ENCODE data around the gene PAFAH2.

The PAFAH2 gene

DNA sequence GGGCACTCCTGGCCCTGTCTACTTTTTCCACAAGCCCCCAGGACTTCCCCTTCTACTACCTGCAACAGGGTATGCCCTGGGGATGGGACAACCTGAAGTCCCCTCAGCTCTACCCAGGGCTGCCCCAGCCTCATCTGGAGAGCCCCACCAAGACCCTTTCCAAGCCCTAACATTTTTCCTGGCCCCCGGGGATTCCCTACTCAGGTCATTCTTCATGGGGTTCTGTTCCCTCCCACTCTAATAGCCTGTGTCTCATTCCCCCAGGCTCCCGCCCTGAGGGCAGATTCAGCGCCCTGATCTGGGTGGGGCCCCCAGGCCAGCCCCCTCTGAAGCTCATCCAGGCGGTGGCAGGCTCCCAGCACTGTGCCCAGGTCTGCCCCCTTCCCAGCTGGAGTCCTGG lies 33.3 kb upstream of the PAFAH2 start:
- DNase-seq = no peak

DNA sequence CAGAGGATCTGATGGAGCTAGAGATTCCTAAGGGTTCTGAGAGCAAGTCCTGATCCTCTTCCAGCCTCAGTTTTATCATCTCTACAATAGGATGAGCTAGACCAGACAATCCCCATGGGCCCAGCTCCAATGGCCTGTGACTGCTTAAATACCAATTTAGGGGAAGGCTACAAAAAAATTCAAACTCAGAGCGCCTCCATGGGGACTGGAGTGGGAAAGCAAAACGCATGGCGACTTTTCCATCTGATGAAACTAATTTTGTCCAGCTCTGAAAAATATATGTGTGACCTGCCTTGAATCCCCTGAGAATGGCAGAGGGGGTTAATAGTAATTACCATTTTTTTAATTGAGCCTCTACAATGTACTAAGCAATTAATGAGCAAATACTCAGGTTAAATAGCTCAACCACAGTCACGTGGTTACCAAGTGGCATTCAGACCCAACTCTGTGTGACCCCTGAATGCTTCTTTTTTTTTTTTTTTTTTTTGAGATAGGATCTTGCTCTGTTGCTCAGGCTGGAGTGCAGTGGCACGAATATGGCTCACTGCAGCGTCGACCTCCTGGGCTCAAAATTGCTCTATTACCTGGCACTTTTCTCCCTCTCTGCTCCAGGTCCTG lies 32.1 kb upstream of the PAFAH2 start:
- no peak for DNase-seq

DNA sequence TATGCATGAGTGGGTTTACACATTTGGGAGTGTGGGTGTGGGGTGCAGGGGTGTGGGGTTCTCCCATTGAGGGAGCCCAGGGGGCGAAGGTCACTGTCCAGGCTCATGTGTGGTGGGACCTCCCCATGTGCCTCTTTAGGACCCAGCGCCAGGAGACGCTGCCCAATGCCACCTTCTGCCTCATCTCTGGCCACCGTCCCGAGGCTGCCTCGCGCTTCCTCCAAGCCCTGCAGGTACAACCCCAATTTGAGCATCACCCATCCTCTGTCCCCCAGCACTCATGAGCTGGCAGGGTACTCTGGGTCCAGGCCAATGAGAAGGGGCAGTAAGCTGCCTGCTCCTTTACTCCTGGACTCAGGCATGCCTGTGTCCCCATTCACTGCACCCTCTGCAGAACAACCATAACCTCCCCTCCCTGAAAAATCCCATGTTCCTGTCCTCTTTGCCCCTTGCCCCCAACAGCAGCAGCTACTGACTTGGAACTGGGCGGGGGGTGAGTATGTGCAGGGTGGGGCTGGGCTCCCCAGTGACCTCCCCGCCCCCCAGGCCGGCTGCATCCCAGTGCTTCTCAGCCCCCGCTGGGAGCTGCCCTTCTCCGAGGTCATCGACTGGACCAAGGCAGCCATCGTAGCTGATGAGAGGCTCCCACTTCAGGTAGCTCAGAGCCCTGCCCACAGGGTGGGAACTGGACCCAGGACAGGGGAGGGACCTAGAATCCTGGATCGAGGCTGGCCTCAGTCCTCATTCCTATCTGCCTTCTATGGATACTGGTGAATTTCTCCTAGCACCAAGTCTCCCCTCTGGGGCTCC lies 31.4 kb upstream of the PAFAH2 start:
- DNase-seq = no peak

DNA sequence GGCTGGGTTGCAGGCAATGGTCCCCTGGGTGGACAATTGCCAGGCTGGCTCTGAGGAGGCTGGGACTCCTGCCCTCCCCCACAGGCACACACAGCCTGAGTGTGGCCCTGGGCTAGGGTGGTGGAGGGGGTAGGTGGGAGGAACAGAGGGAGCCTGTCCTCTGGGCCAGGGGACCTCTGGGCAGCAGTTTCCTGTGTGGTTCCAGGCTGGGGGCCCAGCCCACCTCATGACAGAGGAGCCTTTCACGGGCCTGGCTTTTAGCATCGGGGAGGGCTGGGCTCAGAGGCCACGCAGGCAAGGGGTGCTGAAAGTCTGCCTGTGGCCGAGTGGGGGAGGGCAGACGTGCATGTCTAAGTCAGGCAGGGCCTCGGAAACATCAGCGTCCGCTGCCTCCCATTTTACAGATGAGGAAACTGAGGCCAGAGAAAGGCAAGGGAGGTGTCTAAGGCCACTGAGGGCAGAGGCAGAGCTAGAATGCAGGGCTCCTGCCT lies 30.7 kb upstream of the PAFAH2 start:
- no peak for DNase-seq

DNA sequence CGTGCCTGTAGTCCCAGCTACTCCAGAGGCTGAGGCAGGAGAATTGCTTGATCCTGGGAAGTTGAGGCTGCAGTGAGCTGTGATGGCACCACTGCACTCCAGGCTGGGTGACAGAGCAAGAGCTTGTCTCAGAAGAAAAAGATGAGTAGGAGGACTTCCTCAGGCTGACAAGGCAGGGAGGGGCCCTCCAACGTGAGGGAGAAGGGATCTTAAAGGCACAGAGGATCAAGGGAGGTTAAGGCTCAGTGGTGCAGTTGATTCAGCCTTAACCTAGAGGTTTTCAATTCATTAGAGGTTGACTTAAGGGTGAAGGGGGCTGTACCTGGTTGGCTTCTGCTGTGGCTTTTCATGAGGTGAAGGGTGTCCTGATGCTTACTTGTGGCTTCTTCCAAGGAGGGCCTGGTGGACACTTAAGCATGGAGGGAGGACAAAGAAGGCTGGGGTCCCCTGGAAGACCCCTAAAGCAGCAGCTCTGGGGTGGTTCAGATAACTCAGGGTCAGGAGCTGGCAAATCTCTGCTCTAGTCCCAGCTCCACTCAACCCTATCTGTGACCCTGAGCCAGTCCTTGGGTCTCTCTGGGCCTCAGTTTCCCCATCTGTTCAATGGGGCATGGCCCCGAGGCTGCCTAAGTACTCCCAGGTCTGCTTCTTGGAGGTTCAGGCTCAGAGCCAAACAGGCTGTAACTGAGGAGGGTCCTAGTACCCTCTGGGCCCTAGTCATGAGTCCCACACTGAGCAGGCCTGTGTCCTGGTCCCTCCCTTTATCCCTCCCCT lies 30.0 kb upstream of the PAFAH2 start:
- no peak for DNase-seq

DNA sequence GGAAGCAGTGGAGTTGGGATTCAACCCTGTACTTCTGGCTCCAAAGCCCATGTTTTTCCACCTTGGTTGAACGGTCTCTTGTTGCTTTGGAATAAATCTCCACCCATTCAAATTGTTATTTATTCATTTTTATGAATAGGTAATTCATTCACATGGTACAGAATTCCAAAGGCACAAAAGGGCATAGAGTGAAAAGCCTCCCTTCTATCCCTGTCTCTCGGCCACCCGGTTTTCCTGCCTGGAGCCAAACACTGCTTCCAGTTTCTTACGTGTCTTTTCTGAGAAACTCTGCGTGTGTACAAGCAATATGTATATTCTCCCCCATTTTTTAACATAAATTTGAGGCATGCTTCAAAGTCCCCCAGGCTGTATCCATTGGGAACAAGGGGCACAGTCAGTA lies 27.7 kb upstream of the PAFAH2 start:
- no peak for DNase-seq

DNA sequence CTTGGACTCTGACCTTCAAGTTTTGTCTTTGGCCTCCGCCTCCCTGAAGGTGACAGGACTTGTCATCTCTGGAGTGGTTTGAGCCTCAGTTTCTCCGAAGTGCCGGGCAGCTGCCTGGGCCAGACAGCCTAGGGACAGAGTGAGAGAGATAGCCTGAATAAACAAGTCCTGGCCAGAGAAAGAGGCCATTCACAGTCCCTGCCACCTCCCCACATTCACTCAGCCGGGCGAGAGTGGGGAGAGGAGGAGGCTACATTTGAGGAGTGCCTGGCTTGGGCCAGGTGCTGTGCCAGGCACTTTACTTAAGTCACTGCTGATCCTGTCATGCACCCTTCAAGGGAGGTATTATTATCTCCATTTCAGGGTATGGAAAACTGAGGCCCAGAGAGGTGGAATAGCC lies 27.2 kb upstream of the PAFAH2 start:
- DNase-seq = no peak

DNA sequence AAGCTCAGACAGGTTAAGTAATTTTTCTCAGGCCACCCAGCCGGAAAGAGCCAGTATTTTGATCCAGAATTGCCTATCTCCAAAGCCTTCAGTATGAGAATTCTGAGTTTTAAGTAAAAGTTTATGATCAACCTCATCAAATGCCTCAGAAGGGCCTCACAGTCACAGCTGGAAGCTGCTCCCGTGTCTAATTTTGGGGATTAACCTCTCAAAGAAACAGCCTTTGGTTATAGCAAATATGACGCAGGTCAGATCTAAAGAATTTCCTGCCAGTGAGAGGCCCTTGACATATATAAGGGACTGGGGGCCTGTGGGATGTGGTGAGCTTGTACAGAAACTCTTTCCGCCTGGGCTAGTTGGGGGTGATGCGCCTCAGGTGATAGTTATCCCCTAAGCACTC lies 26.0 kb upstream of the PAFAH2 start:
- no peak for DNase-seq

DNA sequence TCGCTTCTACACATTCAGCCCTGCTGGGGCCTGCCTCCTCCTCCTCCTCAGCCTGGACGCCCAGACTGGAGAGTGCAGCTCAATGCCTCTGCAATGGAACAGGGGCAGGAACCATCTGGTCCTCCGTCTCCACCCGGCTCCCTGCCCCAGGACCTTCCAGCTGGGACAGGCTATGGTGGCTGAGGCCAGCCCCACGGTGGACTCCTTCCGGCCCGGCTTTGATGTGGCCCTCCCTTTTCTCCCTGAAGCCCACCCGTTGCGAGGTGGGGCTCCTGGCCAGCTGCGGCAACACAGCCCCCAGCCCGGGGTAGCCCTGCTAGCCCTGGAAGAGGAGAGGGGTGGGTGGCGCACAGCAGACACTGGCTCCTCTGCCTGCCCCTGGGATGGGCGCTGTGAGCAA lies 25.1 kb upstream of the PAFAH2 start:
- no peak for DNase-seq

DNA sequence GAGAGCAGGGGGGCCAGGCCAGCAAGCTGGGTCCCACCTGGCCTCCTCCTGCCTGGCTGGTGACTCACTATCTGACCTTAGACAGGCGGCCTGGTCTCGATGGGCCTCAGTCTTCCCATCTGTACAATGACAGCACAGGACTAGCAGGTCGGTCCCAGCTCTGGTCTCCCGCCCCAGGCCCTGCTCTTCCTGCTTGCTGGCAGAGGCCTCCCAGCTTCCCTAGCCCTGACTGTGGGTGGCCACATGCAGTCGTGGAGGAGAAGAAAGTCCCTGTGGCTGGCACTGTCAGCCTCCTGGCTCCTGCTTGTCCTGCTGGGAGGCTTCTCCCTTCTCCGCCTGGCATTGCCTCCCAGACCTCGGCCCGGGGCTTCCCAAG lies 24.5 kb upstream of the PAFAH2 start:
- no peak for DNase-seq

DNA sequence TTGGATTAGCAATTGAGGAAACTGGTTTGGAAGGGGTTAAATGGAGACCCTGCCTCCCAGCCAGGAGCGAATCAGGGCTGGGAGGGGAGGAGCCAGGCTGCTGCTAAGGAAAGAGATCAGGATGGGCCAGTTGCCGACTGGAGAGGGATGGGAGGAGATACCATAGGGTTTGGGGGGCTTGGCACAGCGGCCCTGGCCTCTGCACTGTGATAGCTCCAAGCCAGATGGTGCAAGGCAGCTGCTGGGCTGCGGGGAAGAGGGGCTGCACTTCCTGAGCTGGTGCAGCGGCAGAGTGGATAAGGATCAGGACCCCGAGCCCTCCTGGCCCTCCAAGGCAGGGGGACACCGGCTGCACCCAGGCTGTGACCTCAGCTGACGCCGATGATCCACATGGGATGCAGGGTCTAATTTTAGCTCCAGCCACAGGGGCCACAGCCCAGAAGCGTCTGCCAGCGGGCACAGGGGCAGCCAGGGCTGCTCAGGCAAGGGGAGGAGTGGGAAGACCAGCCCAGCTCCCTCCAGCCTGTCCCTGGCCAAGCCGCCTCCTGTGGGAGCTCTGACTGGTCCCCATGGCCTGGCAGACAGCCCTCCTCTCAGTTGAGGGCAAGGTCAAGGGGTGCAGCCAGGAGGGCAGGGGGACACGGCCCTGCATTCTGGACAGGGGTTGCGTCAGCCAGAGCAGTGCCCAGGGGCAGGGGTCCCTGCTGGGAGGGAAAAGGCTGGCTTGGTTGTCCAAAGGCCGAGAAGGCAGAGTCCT lies 24.0 kb upstream of the PAFAH2 start, which contains the start of gene EXTL1:
TSS of gene EXTL1 (plus strand) at position 129 of the 757 bp plus-strand sequence. CDS start 872 bp downstream, outside the sequence.
- DNase-seq = no peak

DNA sequence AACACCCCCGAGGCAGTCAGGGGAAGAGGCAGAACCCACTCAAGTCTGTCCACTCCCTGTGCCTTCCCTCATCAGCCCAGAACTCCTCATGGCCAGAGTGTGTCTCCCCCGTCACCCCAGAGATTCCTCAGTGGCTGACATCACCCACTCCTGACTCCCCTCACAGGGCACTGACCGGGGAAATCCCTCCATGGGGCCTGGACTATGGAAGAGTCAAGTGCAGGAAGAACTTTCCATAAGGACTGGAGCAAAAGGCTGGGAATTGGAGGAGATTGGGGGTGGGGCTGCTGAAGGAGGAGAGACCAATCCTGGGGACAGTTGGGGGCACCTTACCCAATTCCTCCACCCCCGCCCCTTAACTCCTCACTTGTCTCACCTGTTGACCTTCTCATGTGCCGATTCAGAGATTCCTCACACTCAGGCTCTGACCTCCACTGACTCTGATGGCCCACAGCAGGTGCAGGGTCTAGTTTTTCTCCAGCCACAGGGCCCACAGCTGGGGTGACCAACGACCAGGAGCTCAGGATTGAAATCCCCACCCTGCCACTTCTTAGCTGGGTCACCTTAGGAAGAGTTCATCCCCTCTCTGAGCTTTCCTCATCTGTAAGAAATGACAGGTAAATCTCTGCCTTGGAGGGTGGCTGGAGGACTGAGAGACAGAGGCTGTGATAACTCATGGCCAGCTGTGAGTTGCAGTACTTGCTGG lies 23.2 kb upstream of the PAFAH2 start:
- DNase-seq = no peak

DNA sequence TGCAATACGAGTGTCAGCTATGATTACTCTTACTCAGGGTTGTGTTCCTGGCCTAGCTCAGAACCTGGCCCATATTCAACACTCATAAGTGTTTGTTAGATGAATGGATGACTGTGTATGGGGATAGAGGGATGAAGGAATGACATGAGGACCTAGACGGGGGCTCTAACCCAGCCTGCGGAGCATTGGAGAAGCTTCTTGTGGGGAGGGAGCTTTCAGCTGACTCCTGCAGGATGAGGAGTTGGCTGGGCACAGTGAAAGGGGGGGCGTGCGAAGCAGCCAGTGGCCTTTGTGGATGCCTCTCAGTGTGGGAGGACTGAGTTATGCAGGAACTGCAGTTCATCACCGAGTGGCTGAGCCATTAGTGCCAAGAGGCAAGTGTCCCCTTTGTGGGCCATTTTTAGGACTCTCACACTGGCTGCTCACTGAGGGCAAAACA lies 22.5 kb upstream of the PAFAH2 start:
- DNase-seq = no peak

DNA sequence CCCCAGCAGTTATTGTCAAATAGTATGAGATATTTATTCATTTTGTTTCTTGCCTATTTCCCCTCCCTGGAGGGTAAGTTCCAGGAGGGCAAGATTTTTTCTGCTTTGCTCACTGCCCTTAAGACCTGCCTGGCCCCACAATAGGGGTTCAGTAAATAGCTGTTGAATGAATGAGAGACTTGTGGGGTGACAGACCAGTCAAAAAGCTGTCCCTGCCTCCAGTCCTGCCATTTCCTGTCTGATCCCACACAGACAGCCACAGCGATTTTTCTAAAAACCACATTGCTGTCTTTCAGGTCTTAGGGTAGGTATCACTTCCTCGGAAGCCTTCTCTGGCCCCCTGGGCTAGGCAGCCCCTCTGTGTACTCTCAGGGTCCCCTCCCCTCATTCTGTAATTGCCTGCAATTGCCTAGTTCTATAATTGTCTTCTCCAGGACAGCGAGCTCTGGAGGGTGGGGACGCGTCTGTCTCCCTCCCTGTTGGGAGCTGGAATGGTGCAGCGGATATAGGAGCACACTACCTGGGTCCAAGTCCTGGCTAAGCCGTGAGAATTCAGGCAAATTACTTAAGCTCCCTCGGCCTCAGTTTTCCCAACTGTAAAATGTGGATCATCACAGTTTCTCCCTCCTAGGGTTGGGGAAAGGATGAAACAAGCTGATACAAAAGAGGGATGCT lies 21.9 kb upstream of the PAFAH2 start:
- no peak for DNase-seq

DNA sequence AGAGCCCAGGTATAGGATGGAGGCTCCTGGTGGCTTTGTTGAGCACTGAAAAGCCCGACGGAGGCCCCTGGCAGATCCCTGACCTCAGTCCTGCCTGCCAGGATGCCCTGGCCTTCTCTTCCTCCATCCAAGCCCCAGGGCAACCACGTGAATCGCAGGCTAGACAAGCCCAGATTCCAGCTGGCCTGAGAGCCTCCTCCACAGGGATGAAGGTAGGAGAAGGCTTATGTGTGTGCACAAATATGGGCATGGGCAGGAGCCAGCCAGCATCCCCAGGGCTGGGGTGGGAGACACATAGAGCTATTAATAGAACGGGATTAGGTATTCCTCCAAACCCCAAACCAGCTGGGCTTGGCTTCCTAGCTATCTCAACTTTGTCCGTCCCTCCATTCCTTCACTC lies 19.7 kb upstream of the PAFAH2 start:
- DNase-seq = no peak

DNA sequence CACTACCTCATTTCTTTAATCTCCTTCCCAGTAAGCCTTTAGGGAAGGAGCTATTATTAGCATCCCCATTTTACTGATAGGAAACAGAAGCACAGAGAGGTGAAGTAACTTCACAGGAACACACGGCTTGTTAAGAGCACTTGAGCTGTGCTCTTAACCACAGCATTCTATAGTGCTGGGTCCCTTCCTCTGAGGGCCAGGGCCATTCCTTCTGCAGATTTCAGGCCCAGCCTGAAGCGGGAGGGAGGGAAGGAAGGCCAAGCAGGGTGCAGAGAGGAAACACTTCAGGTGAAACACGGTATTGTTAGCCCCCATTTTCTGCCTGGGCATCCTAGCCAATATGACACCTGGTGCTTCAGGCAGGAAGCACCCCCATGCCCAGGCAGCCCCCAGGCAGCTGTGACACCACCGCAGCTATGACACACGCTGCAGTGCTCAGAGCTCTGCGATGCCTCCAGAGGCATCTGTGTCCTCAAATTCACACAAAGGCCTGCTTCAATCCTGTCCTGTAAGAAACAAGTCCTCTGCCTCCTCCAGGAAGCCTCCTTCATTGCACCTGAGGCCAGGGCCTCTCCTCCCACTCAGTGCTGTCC lies 19.2 kb upstream of the PAFAH2 start:
- DNase-seq = no peak

DNA sequence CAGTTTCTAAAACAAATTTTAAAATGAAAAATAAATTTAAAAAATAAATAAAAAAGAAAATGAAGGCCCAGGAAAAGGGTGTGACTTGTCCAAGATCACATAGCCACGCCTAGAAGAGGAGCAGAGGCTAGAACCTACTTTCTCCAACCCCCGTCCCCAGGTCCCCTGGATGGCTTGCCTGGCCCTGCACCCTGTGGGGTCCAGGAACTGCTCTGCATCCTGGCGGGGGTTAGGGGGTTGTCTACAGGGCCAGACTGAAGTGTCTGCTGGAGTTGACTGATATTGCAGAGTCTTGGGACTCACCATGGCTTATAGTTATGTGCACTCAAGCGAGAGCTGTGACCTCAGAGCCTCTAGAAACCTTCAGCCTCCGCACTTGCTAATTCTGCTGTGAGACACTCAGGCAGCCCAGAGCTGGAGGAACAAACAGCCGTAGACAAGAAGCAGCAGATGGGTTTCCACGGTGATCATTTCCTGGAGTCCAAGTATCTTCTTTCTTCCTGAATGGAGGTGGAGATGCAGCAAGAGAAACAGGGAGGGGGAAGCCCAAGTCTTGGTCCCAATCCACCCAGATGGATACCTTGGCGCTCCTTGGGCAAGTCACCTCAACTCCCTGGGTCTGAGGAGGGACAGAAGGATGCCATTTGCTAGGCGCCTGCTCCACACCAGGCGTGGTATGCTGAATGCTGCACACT lies 18.5 kb upstream of the PAFAH2 start:
- no peak for DNase-seq

DNA sequence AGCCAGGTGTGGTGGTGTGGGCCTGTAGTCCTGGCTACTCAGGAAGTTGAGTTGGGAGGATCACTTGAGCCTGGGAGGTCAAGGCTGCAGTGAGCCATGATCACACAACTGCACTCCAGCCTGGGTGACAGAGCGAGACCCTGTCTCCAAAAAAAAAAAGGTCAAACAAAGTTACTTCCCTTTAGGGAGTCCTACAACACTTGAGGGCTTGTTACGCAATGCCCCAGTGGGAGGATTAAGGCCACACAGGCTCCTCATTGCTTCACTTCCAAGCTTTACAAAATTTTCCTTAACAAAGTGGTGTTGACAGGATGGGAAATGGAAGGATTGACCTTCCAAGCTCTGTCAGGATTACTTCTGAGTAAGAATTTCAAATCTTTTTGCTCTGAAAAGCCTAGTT lies 17.5 kb upstream of the PAFAH2 start:
- no peak for DNase-seq

DNA sequence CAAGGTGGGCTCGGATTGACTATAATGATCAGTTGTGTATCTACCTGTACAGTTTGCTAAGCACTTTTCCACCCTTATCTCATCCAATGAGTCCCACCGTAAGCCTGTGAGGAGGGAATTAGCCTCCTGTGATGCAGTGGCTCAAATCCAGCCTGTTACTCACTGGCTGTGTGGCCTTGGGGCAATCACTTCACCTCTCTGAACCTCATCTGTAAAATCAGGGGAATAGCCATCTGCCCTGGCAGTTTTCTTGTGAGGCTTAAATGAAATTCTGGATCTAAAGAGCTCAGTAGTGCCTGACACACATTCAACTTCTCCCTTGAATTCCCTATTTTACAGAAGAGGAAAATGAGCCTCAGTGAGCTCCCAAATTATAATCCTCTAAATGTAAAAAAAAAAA lies 16.3 kb upstream of the PAFAH2 start:
- DNase-seq = no peak

DNA sequence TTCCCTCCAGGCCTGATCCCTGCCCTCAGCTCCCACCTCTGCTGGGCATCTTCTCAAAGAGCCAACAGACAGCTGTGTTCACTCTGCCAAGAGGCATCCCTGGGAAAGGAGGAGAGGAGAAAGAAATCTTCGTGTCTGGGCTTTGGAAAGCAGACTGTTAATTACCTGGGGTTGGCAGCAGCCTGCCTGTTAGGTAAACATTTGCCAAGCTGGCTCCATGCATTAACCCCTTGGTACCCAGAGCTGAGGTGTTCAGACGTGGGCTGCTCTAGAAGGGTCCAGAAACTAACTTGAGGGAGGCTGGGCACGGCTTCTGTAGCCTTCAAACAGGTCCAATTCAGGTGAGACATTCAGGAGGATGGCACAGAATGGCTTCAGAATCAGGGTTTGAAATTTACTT lies 15.0 kb upstream of the PAFAH2 start:
- DNase-seq = no peak

DNA sequence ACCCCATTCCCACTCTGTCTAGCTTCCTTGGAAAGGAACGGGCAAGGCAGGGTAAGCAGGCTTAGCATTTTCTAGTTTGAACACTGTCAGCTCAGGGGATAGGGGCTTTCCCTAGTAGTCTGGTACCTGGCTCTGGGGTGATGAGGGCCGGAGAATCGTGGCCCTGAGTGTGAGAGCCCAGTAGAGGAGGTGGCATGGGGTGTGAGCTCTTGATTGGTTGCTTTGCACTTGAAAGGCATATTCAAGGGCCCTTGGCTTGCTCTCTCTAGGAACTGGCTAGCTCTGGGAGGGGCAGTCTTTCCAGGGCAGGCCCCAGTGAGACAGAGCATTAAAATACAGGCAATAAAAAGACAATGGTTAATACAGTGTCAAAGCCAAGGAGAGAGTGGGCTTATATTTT lies 13.0 kb upstream of the PAFAH2 start:
- DNase-seq = no peak

Measured in activated CD4-positive, alpha-beta T cell treated with anti-CD3 and anti-CD28 coated beads for 4 hours (primary cell).